NCI-H446 (cell line): ENCODE results near the gene SNAP29.
A peak's percentile ranks its signal among the peaks of the same experiment; 100 is the strongest.
"Not testable (repeated sequence)": the region's sequence is repeated elsewhere in the genome, so short reads cannot be mapped to it uniquely, and the experiment has no call there.

Experiments
- DNase-seq, 2 experiments: peaks; one replicate each; lab custom pipeline; 2025; lab: John Stamatoyannopoulos, UW

SNAP29 gene

DNA sequence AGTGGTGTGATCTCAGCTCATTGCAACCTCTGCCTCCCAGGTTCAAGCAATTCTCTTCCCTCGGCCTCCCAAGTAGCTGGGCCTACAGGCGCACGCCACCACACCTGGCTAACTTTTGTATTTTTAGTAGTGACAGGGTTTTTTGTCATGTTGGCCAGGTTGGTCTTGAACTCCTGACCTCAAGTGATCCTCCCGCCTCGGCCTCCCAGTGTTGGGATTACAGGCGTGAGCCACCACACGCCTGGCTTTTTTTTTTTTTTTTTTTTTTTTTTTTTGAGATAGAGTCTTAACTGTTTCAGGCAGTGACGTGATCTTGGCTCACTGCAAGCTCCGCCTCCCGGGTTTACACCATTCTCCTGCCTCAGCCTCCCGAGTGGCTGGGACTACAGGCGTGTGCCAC is 71.6 kb downstream of the SNAP29 start:
- not testable (repeated sequence) for DNase-seq

DNA sequence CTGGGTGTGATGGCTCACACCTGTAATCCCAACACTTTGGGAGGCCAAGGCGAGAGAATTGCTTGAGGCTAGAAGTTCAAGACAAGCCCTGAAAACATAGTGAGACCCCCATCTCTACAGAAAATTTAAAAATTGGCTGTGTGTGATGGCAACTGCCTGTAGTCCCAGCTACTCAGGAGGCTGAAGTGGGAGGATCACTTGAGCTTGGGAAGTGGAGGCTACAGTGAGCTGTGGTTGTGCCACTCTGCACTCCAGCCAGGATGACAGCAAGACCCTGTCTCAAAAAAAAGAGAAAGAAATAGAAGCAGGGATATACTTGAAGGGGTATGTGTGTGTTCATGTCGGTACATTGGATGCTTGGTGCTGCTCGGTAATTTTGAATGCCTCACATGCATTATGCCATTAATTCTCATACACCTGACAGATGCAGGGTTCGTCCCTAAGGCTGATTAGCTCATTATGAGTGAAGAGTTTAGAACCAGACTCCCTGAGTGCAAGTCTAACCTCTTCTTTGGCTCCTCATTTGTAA is 72.4 kb downstream of the SNAP29 start:
- DNase-seq = no peak

DNA sequence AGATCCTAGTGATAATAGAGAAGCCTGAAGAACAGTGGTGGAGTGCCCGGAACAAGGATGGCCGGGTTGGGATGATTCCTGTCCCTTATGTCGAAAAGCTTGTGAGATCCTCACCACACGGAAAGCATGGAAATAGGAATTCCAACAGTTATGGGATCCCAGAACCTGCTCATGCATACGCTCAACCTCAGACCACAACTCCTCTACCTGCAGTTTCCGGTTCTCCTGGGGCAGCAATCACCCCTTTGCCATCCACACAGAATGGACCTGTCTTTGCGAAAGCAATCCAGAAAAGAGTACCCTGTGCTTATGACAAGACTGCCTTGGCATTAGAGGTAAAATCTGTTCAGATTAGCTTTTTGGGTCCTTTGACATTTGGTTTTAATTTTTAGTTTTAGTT is 75.1 kb downstream of the SNAP29 start:
- no peak for DNase-seq

DNA sequence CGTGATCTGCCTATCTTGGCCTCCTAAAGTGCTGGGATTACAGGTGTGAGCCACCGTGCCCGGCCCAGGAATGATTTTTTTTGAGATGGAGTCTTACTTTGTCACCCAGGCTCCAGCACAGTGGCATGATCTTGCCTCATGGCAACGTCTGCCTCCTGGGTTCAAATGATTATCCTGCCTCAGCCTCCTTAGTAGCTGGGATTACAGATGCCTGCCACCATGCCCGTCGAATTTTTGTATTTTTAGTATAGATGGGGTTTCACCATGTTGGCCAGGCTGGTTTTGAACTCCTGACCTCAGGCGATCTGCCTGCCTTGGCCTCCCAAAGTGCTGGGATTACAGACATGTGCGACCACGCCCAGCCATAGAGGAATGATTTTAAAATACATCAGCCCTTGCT is 76.2 kb downstream of the SNAP29 start:
- DNase-seq = not testable (repeated sequence)

DNA sequence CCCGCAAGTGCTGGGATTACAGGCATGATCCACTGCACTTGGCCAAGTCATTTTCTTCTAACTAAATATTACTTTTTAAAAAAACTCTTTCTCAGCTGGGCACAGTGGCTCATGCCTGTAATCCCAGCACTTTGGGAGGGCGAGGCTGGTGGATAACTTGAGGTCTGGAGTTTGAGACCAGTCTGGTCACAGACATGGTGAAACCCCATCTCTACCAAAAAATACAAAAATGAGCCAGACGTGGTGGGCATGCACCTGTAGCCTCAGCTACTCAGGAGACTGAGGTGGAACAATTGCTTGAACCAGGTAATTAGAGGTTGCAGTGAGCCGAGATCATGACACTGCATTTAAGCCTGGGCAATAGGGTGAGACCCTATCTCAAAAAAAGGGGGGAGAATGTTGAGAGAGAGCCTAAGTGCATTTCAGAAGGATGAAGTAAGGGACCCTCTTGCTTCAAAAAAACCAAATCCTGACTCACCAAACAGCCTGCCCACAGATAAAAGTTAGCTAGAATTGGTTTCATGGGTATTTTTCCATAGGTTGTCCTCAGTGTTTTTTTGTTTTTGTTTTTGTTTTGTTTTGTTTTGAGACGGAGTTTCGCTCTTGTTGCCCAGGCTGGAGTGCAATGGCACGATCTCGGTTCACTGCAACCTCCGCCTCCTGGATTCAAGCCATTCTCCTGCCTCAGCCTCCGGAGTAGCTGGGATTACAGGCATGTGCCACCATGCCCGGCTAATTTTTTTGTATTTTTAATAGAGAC is 77.2 kb downstream of the SNAP29 start:
- DNase-seq = not testable (repeated sequence)

DNA sequence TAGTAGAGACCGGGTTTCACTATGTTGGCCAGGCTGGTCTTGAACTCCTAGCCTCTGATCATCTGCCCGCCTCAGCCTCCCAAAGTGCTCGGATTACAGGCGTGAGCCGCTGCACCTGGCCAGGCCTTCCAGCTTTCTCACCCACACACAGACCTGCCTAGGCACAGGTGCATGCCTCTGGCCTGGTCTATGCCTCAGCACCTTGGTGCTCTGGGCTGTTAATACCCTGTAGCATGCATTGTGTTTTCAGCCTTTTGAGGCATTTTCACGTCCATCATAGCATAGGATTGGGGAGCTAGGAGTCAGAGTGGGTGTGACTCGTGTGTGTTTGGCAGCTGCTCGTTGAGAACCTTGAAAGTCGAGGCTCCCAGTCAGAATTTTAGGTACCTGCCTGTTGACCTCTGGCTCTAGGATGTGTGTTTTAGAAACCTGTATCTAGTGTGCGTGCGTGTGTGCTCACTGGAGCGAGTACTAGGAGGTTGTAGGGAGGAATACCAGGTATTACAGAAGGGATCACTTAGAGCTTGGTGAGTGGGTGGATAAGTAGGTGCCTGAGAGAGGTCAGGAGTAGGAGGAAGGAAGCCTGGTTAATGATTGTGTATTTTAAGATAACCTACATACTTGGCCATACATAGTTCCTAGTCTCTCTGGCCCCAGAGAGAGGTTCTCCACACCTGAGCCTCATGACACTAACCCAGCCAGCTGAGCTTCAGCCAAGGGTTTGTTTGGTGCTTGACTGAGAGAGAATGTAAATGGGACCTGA is 78.4 kb downstream of the SNAP29 start:
- DNase-seq = no peak

DNA sequence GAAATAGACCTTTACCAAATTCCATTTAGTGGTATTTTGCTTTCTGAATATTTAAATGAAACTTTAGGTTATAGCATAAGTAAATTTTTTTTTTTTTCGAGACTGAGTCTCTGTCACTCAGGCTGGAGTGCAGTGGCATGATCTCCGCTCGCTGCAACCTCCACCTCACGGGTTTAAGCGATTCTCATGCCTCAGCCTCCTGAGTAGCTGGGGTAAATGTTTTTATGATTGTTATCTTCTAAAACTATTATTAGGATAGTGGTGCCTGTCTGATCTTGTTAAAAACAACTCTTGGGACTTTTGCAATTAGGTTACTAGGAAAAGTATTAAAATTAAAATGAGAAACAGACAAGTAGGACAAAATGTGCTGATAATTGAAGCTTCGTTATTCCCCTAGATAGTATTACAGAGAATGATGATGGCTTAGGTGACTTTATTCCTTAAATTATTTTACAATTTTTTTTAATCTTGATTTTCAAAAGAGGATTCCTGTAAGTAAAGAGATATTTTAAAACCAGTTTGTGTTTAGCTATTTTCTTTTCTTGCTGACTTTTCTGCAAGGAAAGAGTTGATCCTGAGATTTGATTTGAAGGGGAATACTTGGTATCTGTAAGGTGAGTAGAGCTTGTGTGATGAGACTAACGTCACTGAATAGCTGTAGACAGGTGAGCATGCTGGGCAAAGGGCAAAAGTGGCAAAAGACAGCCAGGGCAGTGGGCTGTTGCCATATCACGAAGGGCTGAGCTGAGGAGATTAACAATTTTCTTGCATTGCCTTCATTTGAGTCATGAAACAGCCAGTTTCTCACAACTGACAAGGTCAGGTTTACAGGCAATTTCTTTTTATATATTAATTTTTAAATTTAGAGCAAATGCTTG is 79.2 kb downstream of the SNAP29 start:
- DNase-seq = no peak

DNA sequence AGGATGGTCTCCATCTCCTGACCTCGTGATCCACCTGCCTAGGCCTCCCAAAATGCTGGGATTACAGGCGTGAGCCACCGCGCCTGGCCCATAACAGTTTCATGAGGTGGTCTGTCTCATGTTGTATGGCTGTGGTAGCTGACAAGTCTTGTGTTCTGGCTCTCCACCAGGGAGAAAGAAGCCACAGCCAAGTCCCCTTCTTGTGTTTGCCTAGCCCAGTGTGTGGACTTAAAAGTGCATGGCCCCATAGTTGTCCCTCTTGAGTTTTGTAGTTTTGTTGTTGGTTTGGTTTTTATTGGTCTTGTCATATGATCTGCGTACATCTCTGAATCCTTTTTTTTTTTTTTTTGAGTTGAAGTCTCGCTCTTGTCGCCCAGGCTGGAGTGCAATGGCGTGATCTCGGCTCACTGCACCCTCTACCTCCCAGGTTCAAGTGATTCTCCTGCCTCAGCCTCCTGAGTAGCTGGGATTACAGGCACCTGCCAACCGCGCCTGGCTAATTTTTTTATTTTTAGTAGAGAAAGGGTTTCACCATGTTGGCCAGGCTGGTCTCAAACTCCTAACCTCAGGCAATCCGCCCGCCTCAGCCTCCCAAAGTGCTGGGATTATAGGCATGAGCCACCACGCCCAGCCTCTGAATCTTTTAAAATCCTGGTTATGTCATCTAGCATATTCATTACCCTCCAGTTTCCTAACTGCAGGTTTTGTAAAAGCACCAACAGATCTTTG is 80.8 kb downstream of the SNAP29 start:
- not testable (repeated sequence) for DNase-seq

DNA sequence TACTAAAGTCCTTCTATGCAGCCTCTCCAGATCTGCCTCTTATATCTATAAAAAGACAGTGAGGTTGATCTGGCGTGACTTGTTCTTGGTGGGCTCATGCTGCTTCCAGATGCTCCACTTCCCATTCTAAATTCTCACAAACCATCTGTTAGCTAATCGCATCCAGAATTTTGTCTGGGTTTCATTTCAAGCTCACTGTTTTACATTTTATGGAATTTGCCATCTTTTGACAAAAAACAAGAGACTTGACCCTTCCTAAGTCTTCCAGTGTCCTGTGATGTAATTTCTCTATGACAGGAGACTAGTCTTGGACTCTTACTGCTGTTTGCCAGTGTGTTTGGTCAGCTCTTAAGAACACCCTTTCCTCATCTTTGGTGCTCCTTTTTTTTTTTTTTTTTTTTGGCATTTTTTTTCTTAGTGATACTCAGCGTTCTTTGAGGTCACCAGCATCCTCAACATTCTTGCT is 81.4 kb downstream of the SNAP29 start:
- peak; percentile 74 to 86 for DNase-seq
